KG1 (cell line): Measurements from ENCODE around the gene GRAMD1B.

Experiments
- DNase-seq: peaks from one replicate; lab custom pipeline; 2025; lab: John Stamatoyannopoulos, UW

GRAMD1B gene

GRCh38 chr11:123588117-123588863 is 158.2 kb downstream of the GRAMD1B start:
- DNase-seq = no peak

DNA sequence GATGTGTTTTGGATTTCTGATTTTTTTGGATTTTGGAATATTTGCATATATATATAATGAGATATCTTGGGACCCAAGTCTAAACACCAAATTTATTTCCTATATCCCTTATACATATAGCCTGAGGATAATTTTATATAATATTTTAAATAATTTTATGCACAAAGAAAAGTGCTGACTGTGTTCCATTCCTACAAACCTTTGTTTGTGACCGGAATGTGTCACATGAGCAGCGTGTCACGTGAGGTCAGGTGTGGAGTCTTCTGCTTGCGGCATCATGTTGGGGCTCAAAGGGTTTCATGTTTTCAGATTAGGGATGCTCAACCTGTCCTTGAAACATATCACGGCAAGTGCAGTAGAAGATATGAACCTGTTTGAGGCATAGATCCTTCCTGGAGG is 158.8 kb downstream of the GRAMD1B start:
- DNase-seq = no peak

DNA sequence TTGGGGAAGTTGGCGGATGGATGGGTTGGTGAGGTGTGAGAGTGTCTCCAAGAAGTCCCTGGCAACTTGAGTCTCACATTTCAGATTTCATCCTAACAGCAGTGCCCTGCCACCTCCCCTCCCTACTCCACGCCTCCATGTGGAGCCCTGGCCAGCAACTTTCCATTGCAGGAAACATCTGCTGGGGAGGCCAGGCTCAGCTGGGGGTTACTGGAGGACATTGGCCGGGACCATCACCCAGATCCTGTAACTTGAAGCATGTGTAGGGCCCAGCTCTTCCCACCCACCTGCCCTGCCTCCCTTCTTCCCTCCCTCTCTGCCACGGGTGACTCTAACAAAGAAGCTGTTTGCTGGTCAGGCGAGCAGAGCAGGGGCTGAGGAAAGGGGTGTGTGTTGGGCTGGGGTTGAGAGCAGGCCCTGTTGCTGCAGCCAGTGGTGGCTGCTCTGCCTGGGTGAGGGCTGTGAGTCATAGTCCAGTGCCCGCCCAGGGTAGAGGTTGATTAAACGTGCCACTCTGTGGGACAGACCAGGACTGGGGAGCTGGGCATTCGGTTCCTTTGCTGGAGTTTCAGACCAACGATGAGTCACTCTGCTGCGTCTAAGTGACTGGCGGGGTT is 160.3 kb downstream of the GRAMD1B start:
- no peak for DNase-seq

DNA sequence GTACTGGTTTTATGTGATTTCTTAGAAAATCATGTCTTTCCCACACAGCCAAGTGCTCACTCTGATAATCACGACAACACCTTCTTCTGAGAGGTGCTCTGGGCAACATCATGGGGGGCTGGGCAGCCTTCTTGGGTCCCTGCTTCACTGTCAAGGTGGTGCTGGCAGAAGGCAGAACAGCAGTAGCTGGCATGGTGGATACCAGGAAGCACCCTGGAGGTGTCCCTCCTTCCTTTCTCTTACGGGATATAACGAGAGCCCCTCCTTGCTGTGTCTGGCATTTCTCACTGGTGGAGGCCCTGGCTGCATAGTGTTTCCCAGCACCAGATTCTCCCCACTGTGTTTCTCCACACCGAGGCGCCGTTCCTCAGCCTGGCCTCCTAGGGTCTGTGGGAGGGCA is 163.5 kb downstream of the GRAMD1B start:
- no peak for DNase-seq

GRCh38 chr11:123594188-123594901 is 164.3 kb downstream of the GRAMD1B start:
- no peak for DNase-seq

DNA sequence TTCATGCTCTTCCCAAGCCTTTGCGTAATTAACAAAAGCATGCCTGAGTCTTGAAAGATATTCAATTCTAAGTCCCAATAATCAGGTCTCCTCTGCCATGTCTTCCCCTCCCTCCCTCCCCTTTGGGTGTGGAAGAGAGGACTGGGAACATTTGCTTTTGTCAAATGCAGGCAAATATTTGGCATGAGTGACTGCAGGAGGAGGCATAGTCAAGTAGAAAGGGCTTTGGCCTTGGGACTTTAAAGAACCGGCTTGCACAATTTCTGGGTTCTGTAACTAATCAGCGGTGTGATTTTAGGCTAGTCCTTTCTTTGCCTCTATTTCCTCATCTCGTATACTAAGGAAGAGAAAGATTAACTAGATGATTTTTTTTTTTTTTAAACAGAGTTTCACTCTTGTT is 164.9 kb downstream of the GRAMD1B start:
- no peak for DNase-seq

- DNase-seq = no peak
Observed at GRCh38 chr11:123597859-123598258, 167.8 kb downstream of the GRAMD1B start.

GRCh38 chr11:123601136-123601535 is 171.1 kb downstream of the GRAMD1B start:
- no peak for DNase-seq

DNA sequence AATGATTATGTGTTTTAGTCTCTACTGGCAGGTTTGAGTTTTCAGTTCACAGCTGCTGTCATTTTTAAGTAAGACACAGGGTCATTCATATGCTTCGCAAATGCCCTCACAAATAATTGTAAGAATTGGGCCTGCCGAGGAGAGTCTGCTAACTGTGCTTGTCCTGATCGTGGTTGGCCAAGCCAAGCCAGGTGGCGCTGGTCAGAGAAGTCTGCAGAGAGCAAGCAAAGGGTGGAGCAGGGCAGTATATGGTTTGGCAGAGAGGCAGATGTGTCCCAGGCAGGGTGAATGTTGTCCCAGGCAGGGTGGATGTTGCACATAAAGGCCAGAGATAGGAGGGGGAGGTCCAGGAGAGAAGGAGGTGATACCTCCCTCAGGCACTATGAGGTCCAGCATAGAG is 171.7 kb downstream of the GRAMD1B start:
- DNase-seq = no peak

DNA sequence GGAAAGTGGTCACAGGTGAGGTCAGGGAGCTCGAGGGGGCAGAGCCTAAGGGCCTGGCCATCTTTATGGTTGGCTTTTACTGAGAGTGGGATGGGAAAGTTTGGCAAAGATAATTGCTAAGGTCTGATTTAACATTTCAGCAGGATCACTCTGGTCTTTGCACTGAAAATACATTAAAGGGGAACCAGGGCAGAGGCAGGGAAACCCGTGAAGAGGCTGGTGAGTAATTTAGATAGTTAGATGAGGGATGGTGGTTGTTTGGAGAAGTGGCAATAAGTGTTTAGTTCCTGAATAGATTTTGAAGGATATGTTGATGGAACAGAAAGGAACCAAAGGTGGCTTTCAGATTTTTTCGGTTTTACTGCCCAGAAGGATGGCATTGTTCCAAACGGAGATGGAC is 173.6 kb downstream of the GRAMD1B start:
- no peak for DNase-seq

- DNase-seq = no peak
Observed at GRCh38 chr11:123607781-123608180, 177.7 kb downstream of the GRAMD1B start.

DNA sequence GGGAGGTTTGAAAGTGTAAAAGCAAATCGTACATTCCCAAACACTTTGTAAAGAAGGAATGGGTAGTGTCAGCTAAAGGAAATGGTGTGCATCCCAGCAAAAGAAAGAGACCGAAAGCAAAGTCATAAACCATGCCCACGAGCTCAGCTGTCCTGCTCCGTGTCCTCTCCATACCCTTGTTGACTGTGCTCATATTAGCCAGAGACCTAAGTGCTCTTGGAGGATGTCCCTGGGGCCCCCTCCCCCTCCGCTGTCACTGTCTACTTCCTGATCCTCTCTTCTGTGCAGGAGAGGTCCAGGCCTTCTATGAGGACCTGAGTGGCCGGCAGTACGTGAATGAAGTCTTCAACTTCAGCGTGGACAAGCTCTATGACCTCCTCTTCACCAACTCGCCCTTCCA is 178.3 kb downstream of the GRAMD1B start:
- no peak for DNase-seq

GRCh38 chr11:123608945-123609344 is 178.9 kb downstream of the GRAMD1B start:
- no peak for DNase-seq

DNA sequence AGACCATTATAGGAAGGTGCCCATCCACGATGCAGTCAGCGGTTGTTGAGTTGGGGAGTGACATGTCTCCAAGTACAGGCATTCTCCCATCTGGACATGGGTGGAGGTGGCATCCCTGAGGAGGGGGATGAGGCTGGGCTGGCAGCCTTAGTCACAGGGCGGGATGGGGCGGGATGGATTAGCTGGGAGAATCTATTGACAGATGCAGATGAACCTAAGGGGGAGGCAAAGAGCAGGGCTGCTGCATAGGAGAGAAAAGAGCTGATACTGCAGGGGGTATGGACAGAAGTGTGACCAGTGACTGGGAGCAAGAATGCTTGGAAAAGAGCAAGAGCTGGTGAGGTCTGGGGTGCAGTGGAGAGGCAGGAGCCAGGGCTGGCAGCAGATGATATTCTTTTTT is 181.6 kb downstream of the GRAMD1B start:
- DNase-seq = no peak

DNA sequence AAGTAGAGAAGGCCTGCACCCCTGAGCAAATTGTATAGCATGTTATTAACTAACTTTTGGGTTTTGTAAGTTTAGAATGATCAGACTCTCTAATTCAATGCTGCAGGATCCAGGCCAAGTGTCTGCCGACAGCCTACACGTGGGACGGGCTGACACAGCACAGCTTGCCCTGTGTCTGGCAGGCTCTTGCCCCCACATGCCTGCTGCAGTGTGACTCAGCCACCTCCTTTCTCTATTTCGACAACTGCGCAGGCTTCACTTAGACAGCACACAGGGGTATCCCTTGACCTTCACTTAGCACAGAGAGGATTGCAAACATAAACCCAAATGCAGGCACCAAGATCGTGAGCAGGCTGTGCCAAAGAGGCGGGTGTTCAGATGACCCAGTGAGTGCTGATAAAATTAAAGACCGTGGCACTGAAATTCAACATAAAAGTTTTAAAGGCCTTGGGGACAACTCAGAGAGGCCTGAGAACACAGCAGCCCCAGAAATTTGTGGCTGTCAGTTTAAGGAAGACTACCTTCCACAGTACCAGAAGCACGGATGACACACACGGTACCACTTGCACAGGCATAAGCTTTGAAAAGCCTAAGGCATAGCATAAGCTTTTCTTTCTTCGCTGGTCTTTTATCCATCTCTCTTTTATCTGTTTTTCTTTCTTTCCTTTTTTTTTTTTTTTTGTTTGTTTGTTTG is 186.6 kb downstream of the GRAMD1B start:
- DNase-seq = no peak

DNA sequence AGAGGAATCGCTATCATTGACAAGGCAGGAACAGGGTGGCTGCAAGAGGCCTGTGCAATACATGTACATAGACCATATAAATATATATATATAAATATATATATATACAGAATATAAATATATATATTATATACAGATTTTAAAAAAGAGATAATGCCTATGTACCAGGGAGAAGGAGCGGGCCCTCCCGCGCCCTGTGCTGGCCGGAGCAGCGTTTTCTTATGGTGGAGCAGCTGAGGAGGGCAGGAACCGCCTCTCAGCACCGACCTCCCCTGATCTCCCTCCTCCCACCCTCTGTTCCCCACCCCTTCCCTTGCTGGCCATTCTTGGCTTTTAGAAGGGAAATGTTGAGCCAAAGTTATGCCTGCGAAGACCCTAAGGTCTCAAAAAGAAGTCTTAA is 192.5 kb downstream of the GRAMD1B start:
- DNase-seq = no peak

DNA sequence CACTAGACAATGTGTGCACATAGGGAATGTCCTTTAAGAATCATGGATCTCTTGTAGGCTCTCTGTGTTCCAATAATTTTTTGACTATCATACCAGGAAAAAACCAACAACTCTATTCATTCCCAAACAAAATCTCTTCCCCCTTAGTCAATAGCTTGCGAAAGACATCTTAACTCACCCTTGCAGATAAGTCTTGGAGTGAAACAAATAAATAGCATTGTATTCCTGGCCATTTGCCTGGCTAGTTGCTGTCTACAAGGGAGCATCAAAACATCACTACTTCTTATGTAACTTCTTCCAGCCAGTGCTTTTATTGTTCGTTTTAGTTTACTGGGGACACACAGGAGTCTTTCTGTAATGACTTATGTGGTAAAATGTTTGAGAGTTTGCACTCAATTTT is 194.9 kb downstream of the GRAMD1B start:
- DNase-seq = no peak

DNA sequence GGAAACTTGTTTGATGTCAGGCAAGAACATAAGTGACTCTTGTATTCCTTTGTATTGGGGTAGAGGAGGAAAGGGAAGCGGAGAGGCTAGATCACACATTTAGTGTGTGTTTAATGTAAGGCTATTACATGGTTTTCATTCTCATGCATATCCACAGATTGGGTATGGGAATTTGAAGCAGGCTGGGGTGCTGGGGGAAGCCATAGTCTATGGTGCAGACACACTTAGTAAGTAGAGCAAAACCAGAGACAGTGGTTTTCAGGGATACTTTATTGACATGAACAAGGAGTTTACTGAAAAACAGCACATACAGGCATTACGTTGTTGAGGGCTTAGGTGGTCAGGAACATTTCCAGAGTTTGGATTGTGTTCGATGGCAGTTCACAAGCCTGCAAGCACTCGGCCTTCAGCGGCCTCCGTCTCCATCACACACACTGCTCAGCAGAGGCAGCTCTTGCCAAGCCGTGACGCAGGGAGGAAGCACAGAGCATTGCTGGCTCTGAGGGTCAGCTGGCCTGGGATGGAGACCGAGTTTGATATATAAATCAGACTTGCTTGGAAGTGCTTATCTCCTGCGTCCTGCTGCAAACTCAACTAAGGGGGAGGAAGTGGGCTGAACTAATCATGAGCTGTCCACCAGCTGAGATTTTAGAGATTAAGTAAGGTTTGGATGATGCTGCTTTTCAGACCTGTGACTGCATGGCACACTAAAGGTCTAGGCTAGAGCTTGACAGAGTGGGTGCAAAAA is 199.0 kb downstream of the GRAMD1B start:
- DNase-seq = no peak

- no peak for DNase-seq
Observed at GRCh38 chr11:123630126-123630608, 200.1 kb downstream of the GRAMD1B start.

DNA sequence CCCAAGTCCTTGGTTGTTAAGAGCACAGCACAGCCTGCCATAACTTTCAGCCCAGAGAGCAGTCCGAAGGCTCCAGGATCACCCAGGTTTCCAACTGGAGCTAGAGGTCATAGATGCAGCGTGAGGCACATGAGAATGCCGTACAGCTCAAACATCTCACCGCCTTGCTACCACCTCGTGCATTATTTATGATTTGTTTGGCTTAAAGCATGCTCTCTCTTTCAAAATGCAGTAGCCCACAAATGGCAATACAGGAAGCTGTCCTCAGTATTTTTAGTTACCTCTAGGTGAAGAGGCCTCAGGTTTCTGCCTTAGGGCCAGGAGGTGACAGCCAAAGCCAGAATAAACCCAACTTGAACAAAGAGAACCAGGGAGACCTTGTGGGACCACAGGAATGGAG is 210.0 kb downstream of the GRAMD1B start:
- DNase-seq = no peak

- peak; percentile 20 for DNase-seq
Observed at GRCh38 chr11:123640677-123641494, 210.8 kb downstream of the GRAMD1B start.
